ENCODE results near the gene PPFIBP1. TPM values are rescaled to one million over a fixed set of nuclear protein-coding genes. Genes with fewer than 3 reads are reported as not detected.
"Not testable (repeated sequence)": the region's sequence is repeated elsewhere in the genome, so short reads cannot be mapped to it uniquely, and the experiment has no call there.

Gene PPFIBP1
- total RNA-seq, 2 experiments from 2014 or later, result 5.4 to 23.2 TPM

DNA sequence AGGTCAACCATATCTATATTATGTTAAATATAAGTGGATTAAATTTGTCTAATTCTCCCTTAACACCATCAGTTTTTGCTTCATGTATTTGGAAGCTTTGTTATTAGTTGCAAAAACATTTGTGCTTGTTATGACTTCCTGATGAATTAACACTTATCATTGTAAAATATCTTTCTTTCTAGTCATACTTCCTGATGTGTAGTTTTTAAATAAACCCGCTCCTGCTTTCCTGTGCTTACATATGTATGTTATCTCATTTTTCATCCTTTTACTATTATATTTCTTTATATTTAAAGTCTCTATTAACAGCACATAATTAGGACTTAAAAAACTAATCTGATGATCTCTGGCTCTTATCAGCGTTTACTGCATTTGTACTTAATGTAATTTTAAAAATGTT is 106.2 kb downstream of the PPFIBP1 start:
- H3K4me1 Mint-ChIP-seq; H3K4me3 Mint-ChIP-seq; H3K36me3 Mint-ChIP-seq; DNase-seq; H3K27ac Mint-ChIP-seq; ATAC-seq; H3K9me3 Mint-ChIP-seq (ENCODE audit: low read depth); CTCF ChIA-PET: not testable (repeated sequence)
- peaks cover 12% of the 10 kb centered on the region for H3K27me3 Mint-ChIP-seq

DNA sequence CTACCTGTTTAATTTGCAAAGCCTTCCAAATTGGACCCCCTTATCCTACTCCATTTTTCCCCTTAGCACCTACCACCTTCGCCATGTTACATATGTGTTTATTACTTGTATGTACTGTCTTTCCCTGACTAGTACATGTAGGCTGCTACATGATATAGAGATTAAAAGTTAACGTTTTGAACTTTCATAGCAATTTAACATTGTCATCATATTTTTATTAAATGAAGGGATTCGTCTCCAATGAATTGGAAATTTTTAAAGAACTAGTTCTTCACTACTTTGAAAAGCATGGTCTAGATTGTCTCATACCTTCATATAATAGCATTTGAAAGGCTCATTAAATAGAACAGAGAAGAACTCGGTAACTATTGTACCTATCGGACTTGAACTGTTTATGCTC is 107.4 kb downstream of the PPFIBP1 start:
- Mint-ChIP-seq H3K36me3 (no peaks in the 10 kb centered on the region), H3K4me3 (no peak overlapping the region), H3K27me3 (peaks cover 12% of the 10 kb centered on the region), H3K27ac (no peak overlapping the region), H3K4me1 (peaks cover 4% of the 10 kb centered on the region), H3K9me3 (ENCODE audit: low read depth) (no peaks in the 10 kb centered on the region)
- DNase-seq (no peak), ATAC-seq (no peak)
- CTCF ChIA-PET, result no interaction called here

DNA sequence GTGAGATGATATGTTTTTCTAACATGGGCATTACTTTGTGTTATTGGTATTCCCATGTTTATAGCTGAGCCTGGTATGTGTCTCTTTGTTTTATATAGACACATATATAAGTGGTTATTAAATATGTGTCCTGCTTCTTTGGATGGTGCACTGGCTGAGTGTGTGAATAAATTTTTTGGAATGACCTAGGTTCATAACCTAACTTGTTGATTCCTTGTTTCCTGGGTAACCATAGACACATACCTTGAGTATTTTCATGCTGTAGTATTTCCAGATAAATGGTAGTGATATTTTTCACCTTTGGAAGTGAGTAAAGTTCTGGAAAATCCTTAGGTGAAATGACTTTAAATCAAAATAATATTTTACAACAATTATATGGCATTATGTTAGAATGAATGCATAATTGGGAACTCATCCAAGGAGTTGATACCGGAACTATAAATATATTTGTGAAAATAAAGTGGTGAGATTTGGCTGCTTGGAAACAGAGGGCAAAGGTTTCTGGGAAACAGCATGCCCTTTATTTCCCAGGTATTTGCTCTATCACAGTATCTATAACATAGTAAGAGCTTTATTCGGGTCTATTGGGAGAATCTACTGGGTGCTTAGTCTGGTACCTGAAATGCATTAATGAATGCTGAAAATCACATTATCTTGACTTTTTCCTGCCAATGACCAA is 107.9 kb downstream of the PPFIBP1 start:
- H3K27me3 Mint-ChIP-seq, result peaks cover 12% of the 10 kb centered on the region
- no peaks in the 10 kb centered on the region for H3K9me3 Mint-ChIP-seq (ENCODE audit: low read depth)
- H3K36me3 Mint-ChIP-seq, result no peaks in the 10 kb centered on the region
- peaks cover 9% of the 10 kb centered on the region for H3K4me1 Mint-ChIP-seq
- no peak overlapping the region for H3K27ac Mint-ChIP-seq
- H3K4me3 Mint-ChIP-seq, result no peak overlapping the region
- ATAC-seq (no peak), DNase-seq (no peak)
- CTCF ChIA-PET, result interaction anchor here (0.8 kb wide), 1 partner anchor 20 kb away, joined by 3 read pairs; no protein-coding TSS in a partner anchor

DNA sequence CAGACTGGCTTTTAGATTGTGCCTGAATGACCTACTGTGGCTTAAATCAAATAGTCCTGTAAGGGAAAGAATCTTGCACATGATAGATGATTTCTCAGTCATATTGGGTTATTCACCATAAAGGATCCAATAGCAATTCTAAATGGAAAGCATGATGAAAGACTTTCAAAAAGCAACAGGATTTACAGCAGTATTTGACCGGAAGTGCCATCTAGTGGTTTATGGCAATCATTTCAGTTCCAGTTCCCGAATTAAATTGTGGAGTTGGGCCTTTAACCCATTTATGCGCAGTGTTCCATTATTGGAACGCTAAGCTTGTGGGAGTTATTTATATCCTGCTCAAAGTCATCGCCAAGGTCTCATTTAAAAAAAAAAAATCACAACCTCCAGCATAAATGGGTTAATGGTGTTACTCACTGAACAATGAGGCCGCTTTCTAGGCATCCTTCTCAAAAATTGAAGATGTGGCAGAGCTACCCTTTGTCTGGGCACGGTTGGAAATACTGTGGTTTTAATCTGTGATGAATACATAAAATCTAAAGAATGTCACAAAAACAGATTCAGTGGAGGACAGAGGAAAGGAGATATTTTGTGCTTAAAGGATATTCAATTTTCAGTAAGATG is 111.5 kb downstream of the PPFIBP1 start:
- Mint-ChIP-seq H3K4me3 (no peak overlapping the region), H3K9me3 (ENCODE audit: low read depth) (no peaks in the 10 kb centered on the region), H3K36me3 (no peaks in the 10 kb centered on the region), H3K27ac (no peak overlapping the region), H3K27me3 (peaks cover 13% of the 10 kb centered on the region), H3K4me1 (peaks cover 20% of the 10 kb centered on the region)
- no peak for DNase-seq
- CTCF ChIA-PET, result interaction anchor here (0.8 to 1.0 kb wide), 2 partner anchors 201 to 203 kb away, joined by 4 read pairs; no protein-coding TSS in a partner anchor
- no peak for ATAC-seq

DNA sequence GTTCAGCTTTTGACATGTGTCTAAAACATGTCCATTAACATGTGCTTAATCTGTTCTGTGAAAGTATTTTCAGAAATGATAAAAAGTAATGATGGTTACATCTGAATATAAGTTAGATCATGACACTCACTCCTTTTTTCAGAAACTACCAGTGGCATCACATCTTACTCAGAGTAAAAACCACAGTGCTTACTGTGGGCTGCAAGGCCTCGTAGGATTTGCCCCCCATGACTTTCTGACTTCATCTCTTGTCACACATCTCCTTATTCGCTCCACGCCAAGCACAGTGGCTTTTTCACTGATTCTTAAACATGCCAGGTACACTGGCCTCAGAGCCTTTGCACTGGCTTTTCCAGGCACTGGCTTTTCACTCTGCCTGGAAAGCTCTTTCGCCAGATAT is 112.6 kb downstream of the PPFIBP1 start:
- peak; percentile 85 for ATAC-seq
- not testable (repeated sequence) for H3K4me3 Mint-ChIP-seq; H3K36me3 Mint-ChIP-seq; H3K9me3 Mint-ChIP-seq (ENCODE audit: low read depth); H3K27me3 Mint-ChIP-seq
- H3K27ac Mint-ChIP-seq, result peak overlapping the region; percentile 32
- H3K4me1 Mint-ChIP-seq, result peaks cover 20% of the 10 kb centered on the region
- CTCF ChIA-PET, result interaction anchor here (1.0 kb wide), 1 partner anchor 204 kb away, joined by 4 read pairs; no protein-coding TSS in a partner anchor
- DNase-seq, result peak; percentile 44

DNA sequence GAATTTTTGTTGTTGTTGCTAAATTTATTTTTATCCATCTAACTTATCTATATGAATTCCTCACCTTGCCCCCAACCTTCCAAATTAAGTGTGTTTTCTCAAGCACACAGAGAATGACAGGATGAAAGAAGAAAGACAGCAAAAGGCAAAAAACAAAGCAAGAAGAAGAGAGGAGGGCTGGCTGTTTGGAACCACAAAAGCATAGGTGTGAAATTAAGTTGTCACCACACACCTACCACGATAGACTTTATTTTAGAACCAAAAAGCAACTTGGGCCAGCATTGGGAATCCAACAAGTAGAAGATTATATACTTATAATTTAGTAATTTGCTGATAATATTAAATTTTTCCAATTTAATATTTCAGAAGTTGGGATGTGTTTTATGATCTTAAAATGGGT is 113.5 kb downstream of the PPFIBP1 start:
- no peak overlapping the region for H3K4me3 Mint-ChIP-seq
- peaks cover 4% of the 10 kb centered on the region for H3K27me3 Mint-ChIP-seq
- CTCF ChIA-PET, result no interaction called here
- no peak overlapping the region for H3K27ac Mint-ChIP-seq
- ATAC-seq (peak; percentile 33), DNase-seq (no peak)
- no peaks in the 10 kb centered on the region for H3K36me3 Mint-ChIP-seq
- H3K4me1 Mint-ChIP-seq, result peaks cover 20% of the 10 kb centered on the region
- no peaks in the 10 kb centered on the region for H3K9me3 Mint-ChIP-seq (ENCODE audit: low read depth)

DNA sequence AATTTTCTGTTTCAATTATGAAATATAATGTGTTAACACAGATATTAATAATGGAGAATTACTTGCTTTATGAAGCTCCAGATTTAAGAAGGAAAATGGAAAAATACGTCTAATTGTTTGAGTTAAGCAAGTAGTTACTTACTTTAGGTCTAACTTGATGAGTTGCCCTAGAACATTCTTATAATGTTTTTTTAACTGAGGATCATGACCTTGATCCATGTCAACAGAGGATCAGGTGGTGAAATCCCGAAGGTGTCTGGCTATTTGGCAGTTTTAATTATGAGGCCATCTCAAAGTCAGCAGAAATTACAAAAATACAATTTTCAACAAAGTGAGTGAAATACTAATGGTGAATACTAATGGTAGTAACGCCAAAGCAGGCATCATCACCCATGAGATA is 115.3 kb downstream of the PPFIBP1 start:
- H3K27me3 Mint-ChIP-seq, result peaks cover 4% of the 10 kb centered on the region
- CTCF ChIA-PET, result interaction anchor here (1.5 kb wide), 1 partner anchor 13 kb away, joined by 3 read pairs; no protein-coding TSS in a partner anchor
- ATAC-seq (no peak), DNase-seq (no peak)
- H3K4me3 Mint-ChIP-seq, result no peak overlapping the region
- peaks cover 20% of the 10 kb centered on the region for H3K4me1 Mint-ChIP-seq
- no peak overlapping the region for H3K27ac Mint-ChIP-seq
- H3K36me3 Mint-ChIP-seq, result no peaks in the 10 kb centered on the region
- H3K9me3 Mint-ChIP-seq (ENCODE audit: low read depth), result no peaks in the 10 kb centered on the region

DNA sequence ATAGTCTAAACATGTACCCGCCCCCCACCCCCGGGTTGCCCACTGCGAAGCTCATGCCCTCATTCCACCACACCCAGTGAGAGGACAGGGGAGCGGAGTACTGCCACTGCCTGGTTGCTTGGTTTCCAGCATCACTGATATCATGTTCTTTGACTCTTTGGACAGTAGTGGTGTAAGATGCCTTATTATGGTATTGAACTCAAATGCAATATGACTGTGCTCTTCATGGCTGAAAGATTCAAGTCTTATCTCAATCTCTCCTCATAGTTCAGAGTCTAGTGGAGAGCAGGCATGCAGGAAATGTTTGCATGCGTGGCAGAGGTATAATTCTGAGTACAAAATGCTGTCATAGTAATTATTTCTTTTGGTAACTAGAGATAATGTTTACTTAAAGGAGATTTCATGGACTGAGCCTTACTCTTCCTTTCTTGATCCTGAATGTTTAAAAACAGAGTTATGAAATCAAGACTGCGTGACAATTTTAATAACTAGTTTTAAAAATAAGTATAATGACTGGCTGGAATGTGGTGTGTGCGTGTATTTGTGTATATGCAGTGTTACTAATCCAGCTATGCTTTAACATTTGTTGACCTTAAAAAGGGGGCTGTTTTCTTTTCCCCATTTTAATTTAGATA is 116.7 kb downstream of the PPFIBP1 start:
- not testable (repeated sequence) for H3K36me3 Mint-ChIP-seq; ATAC-seq; H3K4me3 Mint-ChIP-seq; H3K27me3 Mint-ChIP-seq; DNase-seq; H3K27ac Mint-ChIP-seq; H3K9me3 Mint-ChIP-seq (ENCODE audit: low read depth)
- CTCF ChIA-PET, result interaction anchor here (1.5 kb wide), 1 partner anchor 12 kb away, joined by 3 read pairs; no protein-coding TSS in a partner anchor
- peaks cover 16% of the 10 kb centered on the region for H3K4me1 Mint-ChIP-seq

DNA sequence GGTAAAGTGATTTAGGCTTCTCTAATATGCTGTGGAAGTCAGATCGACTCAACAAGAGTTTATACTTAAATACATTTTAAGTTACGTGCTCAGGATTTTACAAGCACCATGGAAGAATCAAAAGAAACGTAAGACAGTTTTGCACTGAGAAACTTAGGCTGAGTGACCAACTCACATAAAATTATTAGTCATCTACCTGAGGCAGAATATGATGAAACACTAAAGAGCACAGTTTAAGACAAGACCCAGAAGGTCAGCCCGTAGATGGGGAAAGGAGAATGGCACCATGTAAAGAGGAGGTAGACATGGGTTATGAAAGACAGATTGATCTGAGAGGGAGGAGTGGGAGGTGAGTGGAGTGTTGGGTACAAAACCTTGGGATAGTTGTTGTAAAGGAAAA is 118.4 kb downstream of the PPFIBP1 start:
- H3K4me3 Mint-ChIP-seq; H3K9me3 Mint-ChIP-seq (ENCODE audit: low read depth); H3K36me3 Mint-ChIP-seq; ATAC-seq; H3K4me1 Mint-ChIP-seq; H3K27me3 Mint-ChIP-seq; H3K27ac Mint-ChIP-seq; DNase-seq; CTCF ChIA-PET: not testable (repeated sequence)

DNA sequence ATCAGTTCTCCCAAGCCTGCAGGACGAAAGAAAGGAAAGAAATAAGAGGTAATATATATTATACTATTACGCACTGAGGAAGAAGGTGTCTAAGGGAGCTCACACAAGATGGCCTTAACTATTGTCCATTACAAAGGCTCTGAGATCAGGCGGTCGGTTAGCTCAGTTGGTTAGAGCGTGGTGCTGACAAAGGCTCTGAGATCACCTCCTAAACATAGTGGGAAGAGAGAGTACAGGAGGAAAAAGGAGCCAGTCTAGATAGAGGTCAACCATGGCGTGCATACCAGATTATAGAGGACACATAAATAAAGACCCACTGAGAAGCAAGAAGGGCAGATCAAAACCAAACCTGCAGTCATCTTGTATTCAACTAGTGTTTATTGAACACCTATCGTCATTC is 118.9 kb downstream of the PPFIBP1 start:
- not testable (repeated sequence) for ATAC-seq, H3K4me3 Mint-ChIP-seq

DNA sequence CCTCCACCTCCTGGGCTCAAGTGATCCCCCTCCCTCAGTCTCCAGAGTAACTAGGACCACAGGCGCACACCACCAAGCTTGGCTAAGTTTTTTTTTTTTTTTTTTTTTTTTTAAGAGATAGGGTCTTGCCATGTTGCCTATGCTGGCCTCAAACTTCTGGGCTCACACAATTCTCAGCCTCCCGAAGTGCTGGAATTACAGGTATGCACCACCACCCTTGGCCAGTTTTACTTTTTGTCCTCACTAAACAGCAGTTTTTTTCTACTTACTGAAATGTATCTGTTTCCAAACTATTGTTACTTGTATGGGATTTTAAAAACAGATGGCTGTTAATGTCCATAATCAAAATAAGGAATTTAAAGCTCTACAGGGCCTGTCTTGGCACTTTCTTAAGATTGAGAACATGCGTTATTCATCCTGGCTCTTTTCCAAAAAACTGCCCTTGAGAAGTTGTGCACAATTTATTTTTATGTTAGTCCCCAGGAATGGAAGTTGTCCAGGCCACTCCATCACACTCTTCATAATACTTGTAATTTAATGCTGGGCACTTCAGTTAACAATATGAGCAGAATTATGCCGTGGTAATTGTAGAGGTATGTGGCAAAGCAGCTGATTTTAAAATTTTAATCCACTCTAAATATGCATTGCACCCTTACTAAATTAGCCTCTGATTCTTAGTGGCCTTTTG is 120.3 kb downstream of the PPFIBP1 start:
- H3K4me1 Mint-ChIP-seq, result no peaks in the 10 kb centered on the region
- ATAC-seq (no peak), DNase-seq (no peak)
- H3K9me3 Mint-ChIP-seq (ENCODE audit: low read depth), result no peaks in the 10 kb centered on the region
- no peak overlapping the region for H3K27ac Mint-ChIP-seq
- H3K36me3 Mint-ChIP-seq, result no peaks in the 10 kb centered on the region
- H3K27me3 Mint-ChIP-seq, result peaks cover 2% of the 10 kb centered on the region
- no peak overlapping the region for H3K4me3 Mint-ChIP-seq
- CTCF ChIA-PET, result interaction anchor here (0.8 kb wide), 1 partner anchor 9 kb away, joined by 3 read pairs; no protein-coding TSS in a partner anchor

More for the DNA sequence above, 118.9 kb downstream of the PPFIBP1 start:
- H3K27ac Mint-ChIP-seq; H3K4me1 Mint-ChIP-seq; CTCF ChIA-PET; H3K9me3 Mint-ChIP-seq (ENCODE audit: low read depth); DNase-seq; H3K36me3 Mint-ChIP-seq; H3K27me3 Mint-ChIP-seq: not testable (repeated sequence)

DNA sequence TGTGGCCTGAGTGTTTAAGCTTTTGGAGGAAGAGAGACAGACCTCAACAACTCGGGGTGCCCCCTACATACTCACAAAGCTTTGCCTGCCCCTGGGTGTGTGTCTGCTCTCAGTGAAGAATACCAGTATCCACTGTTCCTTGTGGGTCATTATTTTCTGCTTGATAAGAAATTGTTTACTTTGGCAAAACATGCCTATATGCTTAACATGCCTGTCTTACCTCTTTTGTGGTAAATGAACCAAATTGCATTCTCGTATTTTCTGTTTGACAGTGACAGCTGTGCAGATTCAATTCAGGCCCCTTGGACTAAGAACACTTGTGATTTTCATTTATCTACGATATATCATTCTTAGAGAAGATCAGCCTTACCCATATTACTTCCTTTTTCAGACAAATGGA is 121.7 kb downstream of the PPFIBP1 start:
- DNase-seq, result no peak
- no peaks in the 10 kb centered on the region for H3K36me3 Mint-ChIP-seq
- H3K4me3 Mint-ChIP-seq, result no peak overlapping the region
- ATAC-seq, result no peak
- no peak overlapping the region for H3K27ac Mint-ChIP-seq
- H3K4me1 Mint-ChIP-seq, result no peaks in the 10 kb centered on the region
- H3K9me3 Mint-ChIP-seq (ENCODE audit: low read depth), result no peaks in the 10 kb centered on the region
- CTCF ChIA-PET, result no interaction called here
- peaks cover under 1% of the 10 kb centered on the region for H3K27me3 Mint-ChIP-seq

DNA sequence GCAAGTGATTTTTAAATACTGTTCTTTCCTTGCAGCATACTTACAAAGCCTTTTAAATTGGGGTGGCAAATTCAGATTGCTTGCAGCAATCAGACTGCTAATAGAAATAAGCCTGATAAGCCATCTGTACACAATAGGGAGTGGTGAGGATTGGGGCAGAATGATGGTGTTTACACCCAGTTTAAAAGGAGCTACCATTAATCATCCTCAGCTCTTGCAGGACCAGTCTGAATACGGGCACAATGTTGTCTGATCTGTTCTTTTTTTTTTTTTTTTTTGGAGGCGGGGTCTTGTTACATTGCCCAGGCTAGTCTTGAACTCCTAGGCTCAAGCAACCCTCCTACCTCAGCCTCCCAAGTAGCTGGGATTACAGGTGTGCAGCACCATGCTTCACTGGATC is 122.1 kb downstream of the PPFIBP1 start:
- Mint-ChIP-seq H3K4me1 (no peaks in the 10 kb centered on the region), H3K4me3 (no peak overlapping the region), H3K27me3 (no peaks in the 10 kb centered on the region), H3K9me3 (ENCODE audit: low read depth) (no peaks in the 10 kb centered on the region), H3K27ac (no peak overlapping the region), H3K36me3 (no peaks in the 10 kb centered on the region)
- CTCF ChIA-PET, result no interaction called here
- no peak for ATAC-seq
- no peak for DNase-seq
